Measurements from ENCODE around the gene CARD19. TPM values are rescaled to one million over a fixed set of nuclear protein-coding genes. Genes with fewer than 3 reads are reported as not detected.
"Not testable (repeated sequence)": the region's sequence is repeated elsewhere in the genome, so short reads cannot be mapped to it uniquely, and the experiment has no call there.

CARD19 gene
- total and polyA plus RNA-seq, 4 donors: 31.1 to 70.7 (median 48.5) TPM

DNA sequence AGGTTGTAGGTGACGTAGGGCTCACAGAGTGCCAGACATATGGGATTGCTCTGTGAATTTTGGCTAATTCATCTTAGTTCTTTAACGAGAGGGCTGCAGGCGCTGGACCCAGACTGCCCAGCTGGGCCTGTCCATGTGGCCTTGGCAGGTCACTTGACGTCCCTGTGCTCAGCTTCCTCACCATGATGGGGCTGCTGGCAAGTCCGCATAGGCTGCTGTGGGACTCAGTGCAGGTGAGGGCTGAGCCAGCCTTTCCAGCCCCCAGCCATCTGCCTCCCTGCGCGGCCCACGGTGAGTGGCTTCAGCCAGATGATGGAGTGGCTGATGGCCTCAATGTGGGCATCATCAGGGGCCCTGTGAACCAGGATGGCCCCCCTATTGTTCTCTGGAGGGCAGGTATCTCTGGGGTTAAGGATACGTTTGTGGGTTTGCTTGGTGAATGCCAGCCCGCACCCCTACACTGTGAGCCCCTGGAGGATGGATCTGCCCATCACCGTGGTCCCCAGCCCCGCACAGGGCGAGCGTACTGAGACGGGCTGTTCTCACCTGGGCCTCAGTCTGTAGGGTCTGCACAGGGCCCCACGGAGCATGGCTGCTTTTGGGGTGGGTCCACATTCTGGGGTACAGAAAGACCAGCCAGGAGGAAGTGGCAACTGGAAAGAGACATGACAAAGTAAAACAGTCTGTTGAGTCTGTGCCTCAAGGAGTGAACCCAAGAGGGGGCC, 3.7 kb downstream of the CARD19 start:
- Histone ChIP-seq H3K9me3 (ENCODE audit: control insufficient read depth in 4 of 4, insufficient read depth in 3 of 4, low read length in 3 of 4) (peaks cover 0 to 4% (median 0%) of the 10 kb centered on the region in 4 donors), H3K4me3 (no peak overlapping the region), H3K4me1 (ENCODE audit: control insufficient read depth in 5 of 5, insufficient read depth in 5 of 5, low read length in 5 of 5) (peaks cover 0 to 25% (median 6%) of the 10 kb centered on the region in 5 donors), H3K9ac (ENCODE audit: insufficient read depth in 1 of 2, low read length in 2 of 2) (no peak overlapping the region), H3K27ac (ENCODE audit: low read depth in 1 of 2, low read length in 1 of 2) (peak overlapping the region in 1 of 2 donors; percentile 82), H3K27me3 (ENCODE audit: control insufficient read depth in 3 of 3, insufficient read depth in 3 of 3, low read length in 2 of 3) (no peaks in the 10 kb centered on the region), H3K36me3 (ENCODE audit: control insufficient read depth in 4 of 4, insufficient read depth in 4 of 4, low read length in 4 of 4) (no peaks in the 10 kb centered on the region)
- WGBS, 2 donors: 81 to 88% methylated on average over 16 of the region's 16 CpGs
- ATAC-seq (ENCODE audit: insufficient read depth, low FRiP score) (no peak), DNase-seq (peak in 1 of 3 donors; percentile 7)
- TF ChIP-seq CTCF (IDR thresholded peaks at IDR 0.05; ENCODE audit: control extremely low read depth, extremely low read depth): no peak

DNA sequence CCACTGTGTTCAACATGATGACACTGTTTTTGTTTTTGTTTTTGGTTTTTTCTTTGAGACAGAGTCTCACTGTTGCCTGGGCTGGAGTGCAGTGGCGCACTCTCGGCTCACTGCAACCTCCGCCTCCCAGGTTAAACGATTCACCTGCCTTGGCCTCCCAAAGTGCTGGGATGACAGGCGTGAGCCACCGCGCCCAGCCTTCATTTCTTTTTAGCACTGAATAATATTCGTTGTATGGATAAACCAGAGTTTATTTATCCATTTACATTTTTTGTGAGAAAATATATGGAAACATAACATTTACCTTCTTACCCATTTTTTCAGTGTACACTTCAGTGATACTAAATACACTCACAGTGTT, 4.2 kb downstream of the CARD19 start:
- Histone ChIP-seq H3K9ac (ENCODE audit: insufficient read depth in 1 of 2, low read length in 2 of 2) (no peak overlapping the region), H3K9me3 (ENCODE audit: control insufficient read depth in 4 of 4, insufficient read depth in 3 of 4, low read length in 3 of 4) (peaks cover 0 to 4% (median 0%) of the 10 kb centered on the region in 4 donors), H3K27ac (ENCODE audit: low read depth in 1 of 2, low read length in 1 of 2) (no peak overlapping the region), H3K36me3 (ENCODE audit: control insufficient read depth in 4 of 4, insufficient read depth in 4 of 4, low read length in 4 of 4) (no peaks in the 10 kb centered on the region), H3K4me3 (no peak overlapping the region), H3K4me1 (ENCODE audit: control insufficient read depth in 5 of 5, insufficient read depth in 5 of 5, low read length in 5 of 5) (peaks cover 0 to 25% (median 6%) of the 10 kb centered on the region in 5 donors), H3K27me3 (ENCODE audit: control insufficient read depth in 3 of 3, insufficient read depth in 3 of 3, low read length in 2 of 3) (no peaks in the 10 kb centered on the region)
- no peak for ATAC-seq (ENCODE audit: insufficient read depth, low FRiP score)
- no peak for TF ChIP-seq CTCF (IDR thresholded peaks at IDR 0.05; ENCODE audit: control extremely low read depth, extremely low read depth)
- no peak for DNase-seq
- 94 to 97% methylated on average over 8 of the region's 8 CpGs for WGBS, 2 donors

- H3K4me3 ChIP-seq; H3K9ac ChIP-seq (ENCODE audit: insufficient read depth in 1 of 2, low read length in 2 of 2); DNase-seq; H3K27ac ChIP-seq (ENCODE audit: low read depth in 1 of 2, low read length in 1 of 2); H3K36me3 ChIP-seq (ENCODE audit: control insufficient read depth in 4 of 4, insufficient read depth in 4 of 4, low read length in 4 of 4); ATAC-seq (ENCODE audit: insufficient read depth, low FRiP score); H3K9me3 ChIP-seq (ENCODE audit: control insufficient read depth in 4 of 4, insufficient read depth in 3 of 4, low read length in 3 of 4); H3K27me3 ChIP-seq (ENCODE audit: control insufficient read depth in 3 of 3, insufficient read depth in 3 of 3, low read length in 2 of 3): not testable (repeated sequence)
- WGBS, 2 donors: 95 to 97% methylated on average over 11 of the region's 11 CpGs
- peaks cover 0 to 25% (median 6%) of the 10 kb centered on the region in 5 donors for H3K4me1 ChIP-seq (ENCODE audit: control insufficient read depth in 5 of 5, insufficient read depth in 5 of 5, low read length in 5 of 5)
Measured at GRCh38 chr9:93101086-93101485, 5.1 kb downstream of the CARD19 start.

- Histone ChIP-seq H3K4me3 (no peak overlapping the region), H3K4me1 (ENCODE audit: control insufficient read depth in 5 of 5, insufficient read depth in 5 of 5, low read length in 5 of 5) (no peaks in the 10 kb centered on the region), H3K27ac (ENCODE audit: low read depth in 1 of 2, low read length in 1 of 2) (no peak overlapping the region), H3K9ac (ENCODE audit: insufficient read depth in 1 of 2, low read length in 2 of 2) (no peak overlapping the region), H3K36me3 (ENCODE audit: control insufficient read depth in 4 of 4, insufficient read depth in 4 of 4, low read length in 4 of 4) (peaks cover 0 to 8% (median 3%) of the 10 kb centered on the region in 4 donors), H3K27me3 (ENCODE audit: control insufficient read depth in 3 of 3, insufficient read depth in 3 of 3, low read length in 2 of 3) (no peaks in the 10 kb centered on the region), H3K9me3 (ENCODE audit: control insufficient read depth in 4 of 4, insufficient read depth in 3 of 4, low read length in 3 of 4) (peaks cover 0 to 4% (median 0%) of the 10 kb centered on the region in 4 donors)
- no peak for TF ChIP-seq CTCF (IDR thresholded peaks at IDR 0.05; ENCODE audit: control extremely low read depth, extremely low read depth)
- 69 to 76% methylated on average over 1 of the region's 1 CpG for WGBS, 2 donors
- ATAC-seq (ENCODE audit: insufficient read depth, low FRiP score): no peak
- no peak for DNase-seq
Measured at GRCh38 chr9:93105620-93106019, 9.6 kb downstream of the CARD19 start.

Data from lung (tissue), 12 donors.